ENCODE measurements around the gene C16orf74. TPM values are rescaled to one million over a fixed set of nuclear protein-coding genes. Genes with fewer than 3 reads are reported as not detected.

The C16orf74 gene
- total and polyA plus RNA-seq, 7 experiments from 2014 or later, result 0.99 to 19.8 (median 13.1) TPM

DNA sequence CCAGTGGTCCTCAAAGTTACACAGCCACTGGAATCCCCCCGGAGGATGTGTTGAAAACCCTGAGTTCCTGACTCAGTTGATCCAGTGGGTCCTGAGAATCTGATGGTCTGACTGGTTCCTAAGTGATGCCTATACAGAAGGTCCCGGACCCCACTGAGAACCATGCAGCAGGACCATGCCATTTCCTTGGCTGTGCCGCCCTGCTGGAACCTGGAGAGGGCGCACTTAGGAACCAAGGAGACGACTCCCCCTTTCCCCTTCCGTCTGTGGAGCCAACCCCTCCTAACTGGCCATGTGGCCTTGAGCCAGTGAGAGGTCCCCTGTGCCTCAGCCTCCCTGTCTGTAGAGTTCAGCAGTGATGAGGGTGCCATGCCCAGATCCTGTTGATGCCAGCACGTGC, 22.0 kb downstream of the C16orf74 start:
- DNase-seq (no peak), ATAC-seq (no peak)
- CTCF ChIA-PET, result no interaction called here
- no peaks in the 10 kb centered on the region for H3K36me3 ChIP-seq (ENCODE audit: control insufficient read depth in 2 of 3, insufficient read depth in 3 of 3, low read length in 3 of 3)
- Mint-ChIP-seq H3K36me3 (peaks cover 0 to 15% (median 5%) of the 10 kb centered on the region in 5 donors), H3K4me3 (no peak overlapping the region), H3K27me3 (no peaks in the 10 kb centered on the region), H3K27ac (no peak overlapping the region), H3K4me1 (peaks cover 0 to 25% (median 13%) of the 10 kb centered on the region in 7 donors), H3K9me3 (no peaks in the 10 kb centered on the region)
- POLR2A ChIA-PET, result no interaction called here
- no peaks in the 10 kb centered on the region for H3K27me3 ChIP-seq (ENCODE audit: control insufficient read depth in 2 of 2, insufficient read depth in 2 of 2, low read length in 2 of 2)
- no peaks in the 10 kb centered on the region for H3K9me3 ChIP-seq (ENCODE audit: control insufficient read depth in 2 of 3, low read length in 3 of 3)
- peaks cover 0 to 3% of the 10 kb centered on the region in 2 donors for H3K4me1 ChIP-seq (ENCODE audit: control insufficient read depth in 2 of 2, insufficient read depth in 2 of 2, low read length in 2 of 2)
- intact Hi-C loops (cut with micrococcal nuclease), result no loop called here
- no peak overlapping the region for H3K27ac ChIP-seq (ENCODE audit: low read depth, low read length)
- H3K4me3 ChIP-seq (ENCODE audit: low read length), result no peak overlapping the region

DNA sequence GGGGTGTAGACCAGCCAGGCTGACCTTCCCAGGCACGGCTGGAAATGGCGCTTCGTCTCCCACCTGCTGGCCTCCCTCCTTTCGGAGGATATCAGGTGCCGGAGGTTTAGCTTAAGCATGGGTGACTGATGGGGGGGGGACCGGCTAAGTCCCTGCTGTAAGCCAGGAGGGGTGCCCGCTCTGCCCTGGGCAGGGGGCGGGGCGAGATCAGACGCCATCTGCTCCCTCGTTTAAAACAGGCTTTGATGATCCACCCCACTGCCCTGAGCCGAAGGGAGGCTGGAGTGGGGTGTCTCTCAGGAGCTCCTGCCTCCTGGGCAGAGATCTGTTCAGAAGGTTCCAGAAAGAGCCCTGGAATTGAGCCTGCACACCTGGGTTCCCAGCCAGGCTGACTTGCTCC, 26.0 kb downstream of the C16orf74 start:
- H3K4me1 ChIP-seq (ENCODE audit: control insufficient read depth in 2 of 2, insufficient read depth in 2 of 2, low read length in 2 of 2), result no peaks in the 10 kb centered on the region
- POLR2A ChIA-PET, result no interaction called here
- H3K27ac ChIP-seq (ENCODE audit: low read depth, low read length), result no peak overlapping the region
- no peaks in the 10 kb centered on the region for H3K27me3 Mint-ChIP-seq
- CTCF ChIA-PET, result no interaction called here
- H3K36me3 ChIP-seq (ENCODE audit: control insufficient read depth in 2 of 3, insufficient read depth in 3 of 3, low read length in 3 of 3), result no peaks in the 10 kb centered on the region
- H3K36me3 Mint-ChIP-seq, result peaks cover 0 to 11% (median 5%) of the 10 kb centered on the region in 5 donors
- H3K9me3 ChIP-seq (ENCODE audit: control insufficient read depth in 2 of 3, low read length in 3 of 3), result no peaks in the 10 kb centered on the region
- intact Hi-C loops (cut with micrococcal nuclease), result no loop called here
- no peak for ATAC-seq
- no peak overlapping the region for H3K27ac Mint-ChIP-seq
- H3K4me3 Mint-ChIP-seq, result no peak overlapping the region
- no peaks in the 10 kb centered on the region for H3K27me3 ChIP-seq (ENCODE audit: control insufficient read depth in 2 of 2, insufficient read depth in 2 of 2, low read length in 2 of 2)
- no peak for DNase-seq
- no peaks in the 10 kb centered on the region for H3K9me3 Mint-ChIP-seq
- peaks cover 0 to 18% (median 2%) of the 10 kb centered on the region in 7 donors for H3K4me1 Mint-ChIP-seq
- H3K4me3 ChIP-seq (ENCODE audit: low read length), result no peak overlapping the region

DNA sequence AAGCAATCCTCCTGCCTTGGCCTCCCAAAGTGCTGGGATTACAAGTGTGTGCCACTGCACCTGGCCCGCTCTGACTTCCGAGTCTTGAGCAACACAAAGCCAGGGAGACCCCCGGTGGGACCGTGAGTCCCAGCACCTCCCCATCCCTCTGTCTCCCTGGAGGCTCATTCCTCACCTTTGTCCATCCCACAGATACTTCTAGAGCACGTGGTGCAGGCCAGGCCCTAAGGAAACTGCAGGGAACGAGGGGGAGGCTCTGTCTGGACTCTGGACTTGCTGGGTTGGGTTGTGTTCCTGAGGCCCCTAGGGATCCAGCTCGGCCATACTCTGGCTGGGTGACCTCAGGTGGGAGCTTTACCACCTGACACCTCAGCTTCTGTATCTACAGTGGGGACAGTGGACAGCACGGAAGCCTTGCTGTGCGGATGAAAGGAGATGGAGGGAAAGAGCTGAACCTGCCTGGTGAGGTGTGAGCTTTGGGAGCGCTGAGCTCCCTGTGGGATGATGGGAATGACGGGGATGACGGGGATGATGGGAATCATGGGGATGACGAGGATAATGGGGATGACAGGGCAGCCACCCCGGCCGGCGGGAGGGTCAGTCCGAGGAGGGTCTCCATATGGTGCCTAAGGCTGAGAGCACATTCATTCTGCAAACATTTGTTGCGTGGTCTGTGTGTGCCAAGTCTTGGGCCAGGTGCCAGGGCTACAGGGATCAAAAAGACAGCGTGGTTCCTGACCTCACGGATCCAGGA, 26.6 kb downstream of the C16orf74 start:
- no peak overlapping the region for H3K4me3 ChIP-seq (ENCODE audit: low read length)
- Mint-ChIP-seq H3K27me3 (no peaks in the 10 kb centered on the region), H3K9me3 (no peaks in the 10 kb centered on the region), H3K4me1 (peaks cover 0 to 13% (median under 1%) of the 10 kb centered on the region in 7 donors), H3K36me3 (peaks cover 0 to 11% (median 5%) of the 10 kb centered on the region in 5 donors), H3K27ac (peak overlapping the region in 1 of 9 donors; percentile 24), H3K4me3 (no peak overlapping the region)
- DNase-seq (no peak), ATAC-seq (no peak)
- no peaks in the 10 kb centered on the region for H3K27me3 ChIP-seq (ENCODE audit: control insufficient read depth in 2 of 2, insufficient read depth in 2 of 2, low read length in 2 of 2)
- H3K4me1 ChIP-seq (ENCODE audit: control insufficient read depth in 2 of 2, insufficient read depth in 2 of 2, low read length in 2 of 2), result no peaks in the 10 kb centered on the region
- ChIA-PET CTCF (no interaction called here), POLR2A (interaction anchor here (0.7 kb wide), 1 partner anchor 307 kb away, joined by 3 read pairs; no protein-coding TSS in a partner anchor)
- H3K9me3 ChIP-seq (ENCODE audit: control insufficient read depth in 2 of 3, low read length in 3 of 3), result no peaks in the 10 kb centered on the region
- intact Hi-C loops (cut with micrococcal nuclease), result no loop called here
- H3K27ac ChIP-seq (ENCODE audit: low read depth, low read length), result no peak overlapping the region
- H3K36me3 ChIP-seq (ENCODE audit: control insufficient read depth in 2 of 3, insufficient read depth in 3 of 3, low read length in 3 of 3), result no peaks in the 10 kb centered on the region

DNA sequence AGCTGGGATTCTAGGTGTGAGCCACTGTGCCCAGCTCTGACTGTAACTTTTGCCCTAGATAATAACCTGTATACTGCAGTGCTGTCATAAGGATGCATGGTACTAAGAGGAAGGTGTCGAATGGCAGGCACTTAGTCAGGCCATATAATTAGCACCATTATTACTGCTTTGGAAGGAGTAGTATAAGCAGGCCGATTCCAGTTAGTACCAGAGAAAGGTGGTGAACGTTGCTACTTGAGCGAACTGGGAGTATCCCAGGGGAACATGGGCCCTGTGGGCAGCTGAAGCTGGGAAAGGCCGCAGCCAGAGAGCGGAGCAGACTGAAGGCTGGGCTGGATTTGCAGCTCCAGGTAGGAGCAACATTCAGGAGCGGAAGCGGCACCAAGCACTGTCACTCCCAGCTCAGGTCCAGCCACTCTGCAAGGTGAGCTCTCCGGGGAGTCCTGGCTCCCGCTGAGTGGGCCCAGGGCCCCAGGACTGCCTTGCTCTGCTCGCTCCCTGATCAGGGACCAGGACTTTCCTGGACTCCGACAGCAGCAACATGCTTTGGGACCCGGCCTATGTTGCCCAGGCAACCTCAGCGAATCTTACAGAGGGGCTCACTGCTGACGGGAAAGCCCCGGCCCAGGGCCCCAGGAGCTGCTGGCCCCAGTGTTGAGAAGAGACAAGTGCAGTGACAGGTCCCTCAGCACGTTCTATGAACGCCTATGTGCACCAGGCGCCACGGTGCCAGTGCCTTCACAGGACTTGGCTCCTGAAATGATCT, 28.6 kb downstream of the C16orf74 start:
- H3K4me3 Mint-ChIP-seq, result no peak overlapping the region

DNA sequence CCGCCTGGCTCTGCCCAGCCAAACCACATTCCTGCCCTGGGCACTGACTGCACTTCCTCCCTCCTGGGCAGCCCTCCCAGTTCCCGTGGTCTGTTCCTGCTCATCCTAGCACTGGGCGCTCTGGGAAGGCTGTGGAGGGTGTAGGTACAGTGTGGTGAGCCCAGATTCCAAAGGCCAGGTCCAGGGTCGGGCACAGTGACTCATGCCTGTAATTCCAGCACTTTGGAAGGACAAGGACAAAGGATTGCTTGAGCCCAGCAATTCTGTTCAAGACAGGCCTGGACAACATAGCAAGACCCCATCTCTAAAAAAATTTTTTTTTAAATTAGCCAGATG, 30.6 kb downstream of the C16orf74 start:
- intact Hi-C loops (cut with micrococcal nuclease), result no loop called here
- ATAC-seq (no peak), DNase-seq (no peak)
- ChIA-PET CTCF (no interaction called here), POLR2A (no interaction called here)
- Histone ChIP-seq H3K9me3 (ENCODE audit: control insufficient read depth in 2 of 3, low read length in 3 of 3) (no peaks in the 10 kb centered on the region), H3K27ac (ENCODE audit: low read depth, low read length) (no peak overlapping the region), H3K4me3 (ENCODE audit: low read length) (no peak overlapping the region), H3K36me3 (ENCODE audit: control insufficient read depth in 2 of 3, insufficient read depth in 3 of 3, low read length in 3 of 3) (no peaks in the 10 kb centered on the region), H3K27me3 (ENCODE audit: control insufficient read depth in 2 of 2, insufficient read depth in 2 of 2, low read length in 2 of 2) (no peaks in the 10 kb centered on the region), H3K4me1 (ENCODE audit: control insufficient read depth in 2 of 2, insufficient read depth in 2 of 2, low read length in 2 of 2) (peaks cover 0 to 10% of the 10 kb centered on the region in 2 donors)
- H3K4me3 Mint-ChIP-seq, result no peak overlapping the region
- H3K27ac Mint-ChIP-seq, result no peak overlapping the region
- H3K4me1 Mint-ChIP-seq, result peaks cover 0 to 17% (median 14%) of the 10 kb centered on the region in 7 donors
- H3K9me3 Mint-ChIP-seq, result no peaks in the 10 kb centered on the region
- H3K36me3 Mint-ChIP-seq, result peaks cover 0 to 2% (median 0%) of the 10 kb centered on the region in 5 donors
- H3K27me3 Mint-ChIP-seq, result peaks cover 0 to 13% (median 0%) of the 10 kb centered on the region in 5 donors

More for the DNA sequence above, 28.6 kb downstream of the C16orf74 start:
- intact Hi-C loops (cut with micrococcal nuclease), result loop anchor here in 1 of 2 donors (1.0 kb wide), 1 partner anchor 48 kb away; no protein-coding TSS in a partner anchor
- no peaks in the 10 kb centered on the region for H3K27me3 ChIP-seq (ENCODE audit: control insufficient read depth in 2 of 2, insufficient read depth in 2 of 2, low read length in 2 of 2)
- DNase-seq (no peak), ATAC-seq (no peak)
- no peaks in the 10 kb centered on the region for H3K36me3 ChIP-seq (ENCODE audit: control insufficient read depth in 2 of 3, insufficient read depth in 3 of 3, low read length in 3 of 3)
- Mint-ChIP-seq H3K27me3 (peaks cover 0 to 1% (median 0%) of the 10 kb centered on the region in 5 donors), H3K27ac (no peak overlapping the region), H3K36me3 (peaks cover 0 to 11% (median 5%) of the 10 kb centered on the region in 5 donors), H3K9me3 (no peaks in the 10 kb centered on the region), H3K4me1 (peaks cover 0 to 17% (median 6%) of the 10 kb centered on the region in 7 donors)
- no peak overlapping the region for H3K27ac ChIP-seq (ENCODE audit: low read depth, low read length)
- H3K4me3 ChIP-seq (ENCODE audit: low read length), result no peak overlapping the region
- ChIA-PET POLR2A (no interaction called here), CTCF (interaction anchor here (0.6 to 1.7 kb wide), 2 partner anchors 11 to 62 kb away, joined by 4 to 5 read pairs; no protein-coding TSS in a partner anchor)
- no peaks in the 10 kb centered on the region for H3K4me1 ChIP-seq (ENCODE audit: control insufficient read depth in 2 of 2, insufficient read depth in 2 of 2, low read length in 2 of 2)
- no peaks in the 10 kb centered on the region for H3K9me3 ChIP-seq (ENCODE audit: control insufficient read depth in 2 of 3, low read length in 3 of 3)

DNA sequence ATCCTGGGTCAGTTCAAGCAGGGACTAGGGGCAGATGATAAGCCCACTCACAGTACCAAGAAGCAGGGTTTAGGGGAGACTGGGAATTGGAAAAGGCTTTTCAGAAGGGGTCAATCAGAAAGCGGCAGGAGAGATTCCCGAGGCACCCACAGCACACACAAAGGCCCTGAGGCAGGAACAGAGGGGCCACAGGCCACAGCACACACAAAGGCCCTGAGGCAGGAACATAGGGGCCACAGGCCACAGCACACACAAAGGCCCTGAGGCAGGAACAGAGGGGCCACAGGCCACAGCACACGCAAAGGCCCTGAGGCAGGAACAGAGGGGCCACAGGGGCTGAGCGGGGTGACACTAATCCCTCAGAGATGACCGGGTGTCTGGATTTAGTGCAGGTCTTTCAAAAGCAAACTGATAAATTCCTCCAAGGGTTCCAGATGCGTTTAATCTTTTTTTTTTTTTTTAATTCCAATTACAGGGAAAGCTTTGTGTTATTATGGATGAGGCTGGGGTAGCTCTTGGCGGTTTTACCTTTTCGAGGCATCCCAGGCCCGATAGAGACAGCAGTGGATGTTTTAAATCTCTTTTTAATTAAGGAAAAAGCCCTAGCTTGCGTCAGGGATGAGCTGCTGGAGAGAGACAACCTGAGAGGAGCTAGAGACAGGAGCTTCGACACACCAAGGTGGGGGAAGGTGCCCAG, 31.1 kb downstream of the C16orf74 start:
- ATAC-seq, result no peak
- Histone ChIP-seq H3K4me1 (ENCODE audit: control insufficient read depth in 2 of 2, insufficient read depth in 2 of 2, low read length in 2 of 2) (peaks cover 0 to 11% of the 10 kb centered on the region in 2 donors), H3K27me3 (ENCODE audit: control insufficient read depth in 2 of 2, insufficient read depth in 2 of 2, low read length in 2 of 2) (no peaks in the 10 kb centered on the region), H3K4me3 (ENCODE audit: low read length) (no peak overlapping the region), H3K27ac (ENCODE audit: low read depth, low read length) (no peak overlapping the region), H3K9me3 (ENCODE audit: control insufficient read depth in 2 of 3, low read length in 3 of 3) (no peaks in the 10 kb centered on the region), H3K36me3 (ENCODE audit: control insufficient read depth in 2 of 3, insufficient read depth in 3 of 3, low read length in 3 of 3) (no peaks in the 10 kb centered on the region)
- intact Hi-C loops (cut with micrococcal nuclease), result loop anchor here in 1 of 2 donors (5.0 to 10.0 kb wide), 2 partner anchors 33 to 415 kb away; partner anchors contain the start of gene C16orf74
- POLR2A ChIA-PET, result no interaction called here
- Mint-ChIP-seq H3K9me3 (no peaks in the 10 kb centered on the region), H3K36me3 (peaks cover 0 to 2% (median 0%) of the 10 kb centered on the region in 5 donors), H3K27ac (no peak overlapping the region), H3K4me3 (no peak overlapping the region), H3K4me1 (peaks cover 0 to 20% (median 17%) of the 10 kb centered on the region in 7 donors), H3K27me3 (peaks cover 0 to 15% (median 0%) of the 10 kb centered on the region in 5 donors)
- no peak for DNase-seq
- CTCF ChIA-PET, result no interaction called here

Measured in naive thymus-derived CD4-positive, alpha-beta T cell (primary cell).